GM23338 (cell line): ENCODE results near the gene B4GALNT4.

ENCODE experiments used
- CREB1 ChIP-seq: fragments of 250-450 bp; sonication (Bioruptor Pico); IDR thresholded peaks from 2 replicates; pipeline ENCODE4 v1.5.0; 2020; ENCODE audit warnings: low read depth, mild to moderate bottlenecking, moderate library complexity
- EZH2 ChIP-seq: fragments of 200-600 bp; sonication (generic); IDR thresholded peaks from one replicate; pipeline ENCODE4 v1.8.0; 2017; ENCODE audit warnings: antibody characterized with exemption, mild to moderate bottlenecking, low read depth; ENCODE audit not compliant: unreplicated experiment
- POLR2AphosphoS5 ChIP-seq: IDR thresholded peaks from 2 replicates; pipeline ENCODE4 v1.6.1; 2016; ENCODE audit warnings: antibody characterized with exemption, low read depth
- TF ChIP-seq, protein P1 (sequence below), 2 experiments: fragments of 200-600 bp in 1 of 2; sonication (generic) in 1 of 2; conservative IDR thresholded peaks; 2 replicates each; pipeline versions ENCODE4 v1.5.1 to v1.6.1; 2016 to 2017; ENCODE audit warnings: antibody characterized with exemption in 2 of 2, low read depth in 2 of 2, mild to moderate bottlenecking in 2 of 2, moderate library complexity in 1 of 2
- TF ChIP-seq, protein P2 (sequence below): IDR thresholded peaks from 2 replicates; pipeline ENCODE4 v1.6.1; 2016; ENCODE audit warnings: antibody characterized with exemption

- TF ChIP-seq CREB1 (no peak), EZH2 (no peak), POLR2AphosphoS5 (peak; percentile 66; the same call in 1 of the 2 replicates)
- TF ChIP-seq, protein P1, sequence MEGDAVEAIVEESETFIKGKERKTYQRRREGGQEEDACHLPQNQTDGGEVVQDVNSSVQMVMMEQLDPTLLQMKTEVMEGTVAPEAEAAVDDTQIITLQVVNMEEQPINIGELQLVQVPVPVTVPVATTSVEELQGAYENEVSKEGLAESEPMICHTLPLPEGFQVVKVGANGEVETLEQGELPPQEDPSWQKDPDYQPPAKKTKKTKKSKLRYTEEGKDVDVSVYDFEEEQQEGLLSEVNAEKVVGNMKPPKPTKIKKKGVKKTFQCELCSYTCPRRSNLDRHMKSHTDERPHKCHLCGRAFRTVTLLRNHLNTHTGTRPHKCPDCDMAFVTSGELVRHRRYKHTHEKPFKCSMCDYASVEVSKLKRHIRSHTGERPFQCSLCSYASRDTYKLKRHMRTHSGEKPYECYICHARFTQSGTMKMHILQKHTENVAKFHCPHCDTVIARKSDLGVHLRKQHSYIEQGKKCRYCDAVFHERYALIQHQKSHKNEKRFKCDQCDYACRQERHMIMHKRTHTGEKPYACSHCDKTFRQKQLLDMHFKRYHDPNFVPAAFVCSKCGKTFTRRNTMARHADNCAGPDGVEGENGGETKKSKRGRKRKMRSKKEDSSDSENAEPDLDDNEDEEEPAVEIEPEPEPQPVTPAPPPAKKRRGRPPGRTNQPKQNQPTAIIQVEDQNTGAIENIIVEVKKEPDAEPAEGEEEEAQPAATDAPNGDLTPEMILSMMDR (conservative IDR thresholded peaks at IDR 0.05; ENCODE audit: low read depth in 2 of 2), result no peak
- TF ChIP-seq, protein P2, sequence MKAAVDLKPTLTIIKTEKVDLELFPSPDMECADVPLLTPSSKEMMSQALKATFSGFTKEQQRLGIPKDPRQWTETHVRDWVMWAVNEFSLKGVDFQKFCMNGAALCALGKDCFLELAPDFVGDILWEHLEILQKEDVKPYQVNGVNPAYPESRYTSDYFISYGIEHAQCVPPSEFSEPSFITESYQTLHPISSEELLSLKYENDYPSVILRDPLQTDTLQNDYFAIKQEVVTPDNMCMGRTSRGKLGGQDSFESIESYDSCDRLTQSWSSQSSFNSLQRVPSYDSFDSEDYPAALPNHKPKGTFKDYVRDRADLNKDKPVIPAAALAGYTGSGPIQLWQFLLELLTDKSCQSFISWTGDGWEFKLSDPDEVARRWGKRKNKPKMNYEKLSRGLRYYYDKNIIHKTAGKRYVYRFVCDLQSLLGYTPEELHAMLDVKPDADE, result no peak
These were observed 34.9 kb upstream of the B4GALNT4 start for GRCh38 chr11:334264-334994.
